Epidermal melanocyte (primary cell): Measurements from ENCODE around the gene TBC1D22A.

Experiments
- DNase-seq: peaks from one replicate; pipeline ENCODE4 v3.0.0; 2011; ENCODE audit warnings: low spot score; ENCODE audit not compliant: insufficient read length

Gene TBC1D22A

DNA sequence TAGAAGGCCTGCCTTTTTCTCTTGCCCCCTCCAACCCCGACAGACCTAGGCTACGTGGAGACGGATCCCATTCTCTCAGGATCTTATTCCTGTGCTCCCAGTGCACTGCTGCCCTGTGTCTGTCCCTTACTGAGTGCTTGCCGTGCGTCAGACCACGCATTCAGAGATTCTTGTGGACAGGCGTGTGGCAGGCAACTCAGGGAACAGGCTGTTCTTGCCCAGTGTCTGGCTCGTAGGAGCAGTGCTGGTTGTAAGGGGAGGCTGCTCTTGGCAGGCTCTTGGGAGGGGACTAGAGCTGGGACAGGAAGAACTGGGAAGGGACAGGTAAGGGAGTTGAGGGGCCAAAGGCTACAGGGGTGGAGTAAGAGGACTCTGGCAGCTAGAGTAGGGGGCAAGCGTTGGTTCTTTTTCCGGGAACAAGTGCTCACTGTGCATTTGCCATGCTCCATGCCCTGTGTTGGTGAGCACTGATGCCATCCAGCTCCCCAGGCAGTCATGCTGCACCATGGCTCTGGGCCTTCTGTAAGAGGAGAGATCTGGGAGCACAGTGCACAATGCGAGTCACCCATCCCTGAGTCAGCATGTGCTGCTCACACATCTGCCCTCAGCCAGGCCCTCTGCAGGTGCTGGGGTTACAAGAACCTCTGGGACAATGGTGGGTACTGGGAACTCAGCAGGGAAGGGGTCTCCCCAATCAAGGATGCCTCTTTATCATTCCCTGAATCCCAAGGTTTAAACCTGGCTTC, 119.1 kb downstream of the TBC1D22A start:
- no peak for DNase-seq

DNA sequence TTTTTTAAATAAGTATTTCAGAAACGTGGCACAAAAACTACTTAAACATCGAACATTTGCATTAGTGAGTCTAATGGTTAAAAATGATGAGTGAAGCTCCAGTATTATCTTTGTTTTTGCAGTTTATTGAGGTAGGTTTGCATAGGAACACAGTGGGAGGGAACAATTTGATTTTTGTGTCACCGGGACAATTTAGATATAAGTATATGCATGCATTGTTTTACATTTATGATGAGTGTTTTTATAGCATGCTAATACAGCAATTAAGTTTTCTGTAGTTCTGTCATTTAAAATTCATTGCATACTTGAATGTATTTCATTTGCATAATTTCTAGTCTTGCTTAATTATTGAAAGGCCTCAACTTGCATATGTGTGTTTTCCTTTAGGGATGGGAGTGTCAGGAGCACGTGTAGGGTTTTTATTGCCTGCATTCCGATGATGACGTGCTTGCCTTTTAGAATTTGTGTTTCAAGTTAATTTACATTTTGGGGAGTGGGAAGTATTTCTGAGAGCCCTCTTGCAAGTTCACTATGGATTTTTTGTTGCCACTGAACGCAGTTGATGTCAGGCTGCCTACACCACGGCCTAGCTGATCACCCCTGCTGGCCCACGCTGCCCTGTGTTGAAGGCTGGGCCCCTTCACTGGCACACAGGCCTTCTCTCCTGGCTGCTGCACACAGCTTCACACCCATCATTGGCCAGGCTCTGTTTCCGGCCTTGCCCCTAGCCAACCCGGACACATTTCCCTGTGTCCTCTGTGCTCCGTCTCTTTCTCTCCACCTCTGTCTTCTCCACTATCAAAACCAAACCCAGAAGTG, 120.9 kb downstream of the TBC1D22A start:
- DNase-seq = no peak

DNA sequence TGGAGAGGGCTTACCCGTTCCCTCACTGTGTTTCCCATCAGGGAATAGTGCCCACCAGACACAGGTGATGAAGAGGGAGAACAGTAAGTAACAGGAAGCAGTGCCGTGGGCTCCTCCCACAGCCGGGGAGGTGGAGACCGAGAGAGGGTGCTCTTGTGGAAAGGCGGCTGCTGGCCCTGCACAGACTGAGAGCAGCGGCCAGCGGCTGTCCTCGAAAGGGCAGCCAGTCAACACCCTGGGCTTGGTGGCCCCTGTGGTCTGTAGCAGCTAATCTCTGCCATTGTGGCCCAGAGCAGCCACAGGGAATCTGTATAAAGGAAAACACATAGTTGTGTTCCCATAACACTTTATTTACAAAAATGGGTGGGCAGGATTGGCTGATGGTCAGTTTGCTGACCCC, 121.9 kb downstream of the TBC1D22A start:
- DNase-seq = no peak

DNA sequence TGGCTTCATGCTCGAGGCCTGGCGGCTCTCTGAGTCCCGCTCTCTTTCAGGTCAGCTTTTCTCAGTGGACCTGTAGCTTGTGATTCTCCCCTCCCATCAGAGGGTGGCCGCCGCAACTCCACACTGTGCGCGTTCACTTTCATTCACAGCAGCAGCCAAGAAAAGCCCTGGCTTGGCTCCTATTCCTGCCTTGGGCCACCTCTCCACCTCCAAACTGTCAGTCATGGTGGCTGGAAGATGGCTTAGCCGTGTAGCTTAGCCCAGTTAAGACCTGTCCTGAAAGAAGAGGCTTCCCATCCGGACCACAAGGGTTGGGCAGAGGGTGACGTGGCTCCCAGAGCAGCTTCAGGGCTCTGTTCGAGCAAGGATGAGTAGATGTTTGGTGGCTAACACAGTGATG, 125.5 kb downstream of the TBC1D22A start:
- no peak for DNase-seq

DNA sequence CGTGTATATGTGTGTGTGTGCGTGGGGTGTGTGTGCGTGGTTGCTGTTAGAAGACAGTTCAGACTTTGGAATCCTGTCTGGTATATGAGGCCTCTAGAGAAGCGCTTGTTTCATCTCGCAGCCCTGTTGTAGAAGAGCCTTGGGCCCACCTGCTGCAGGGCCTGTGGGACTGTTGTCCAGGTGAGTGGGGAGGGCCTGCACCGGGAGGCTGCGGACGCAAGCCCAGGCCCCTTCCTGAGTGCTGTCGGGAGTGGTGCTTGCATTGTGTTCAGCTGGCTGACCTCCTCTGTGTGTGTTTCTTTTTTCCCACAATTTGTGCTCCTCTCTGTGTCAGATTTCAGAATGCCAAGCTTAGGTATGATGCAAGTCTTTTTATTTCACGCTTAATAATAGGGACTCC, 128.4 kb downstream of the TBC1D22A start:
- no peak for DNase-seq

DNA sequence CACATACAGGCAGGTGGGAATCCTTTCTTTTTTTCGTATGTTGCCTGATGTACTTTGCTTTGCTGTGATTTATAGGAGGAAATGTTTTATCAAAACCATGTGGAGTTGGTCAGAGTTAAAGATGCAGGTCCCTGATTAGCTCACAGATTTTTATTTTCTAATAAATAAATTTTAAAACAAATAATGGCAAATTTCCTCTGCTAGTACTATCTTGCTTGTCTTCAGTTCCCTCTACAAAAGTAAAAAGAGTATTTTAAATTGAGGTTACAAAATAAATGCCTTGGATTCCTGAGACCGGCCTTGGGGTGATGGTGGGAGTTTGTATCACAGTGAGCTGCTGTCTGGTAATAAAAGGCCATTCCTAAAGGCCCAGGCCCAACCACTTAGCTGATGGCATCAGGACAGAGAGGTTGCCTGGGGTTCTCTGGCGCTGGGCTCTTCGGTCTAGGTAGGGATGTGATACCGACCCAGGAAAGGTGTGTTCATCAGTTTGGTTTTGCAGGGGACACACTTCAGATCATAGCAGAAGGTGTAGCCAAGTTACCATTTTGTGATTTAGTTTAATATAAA, 129.0 kb downstream of the TBC1D22A start:
- no peak for DNase-seq

DNA sequence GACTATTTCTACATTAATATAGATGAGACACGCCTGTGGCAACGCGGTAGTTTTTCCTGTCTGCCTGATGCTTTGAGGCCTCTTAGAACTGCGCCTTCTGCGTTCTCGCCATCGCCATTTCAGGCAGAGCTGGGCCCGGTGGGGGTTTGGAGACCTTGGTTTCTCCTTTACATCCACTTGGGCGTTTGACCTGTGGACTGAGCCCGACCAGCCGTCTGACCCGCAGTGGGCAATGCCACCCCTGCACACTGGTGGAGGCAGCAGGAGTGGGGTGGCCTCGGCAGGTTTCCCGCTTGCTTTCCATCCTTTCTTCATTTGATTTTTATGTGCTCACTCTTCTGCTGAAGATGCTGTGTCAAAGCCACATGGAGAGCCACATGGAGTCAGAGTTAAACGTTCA, 130.4 kb downstream of the TBC1D22A start:
- no peak for DNase-seq

DNA sequence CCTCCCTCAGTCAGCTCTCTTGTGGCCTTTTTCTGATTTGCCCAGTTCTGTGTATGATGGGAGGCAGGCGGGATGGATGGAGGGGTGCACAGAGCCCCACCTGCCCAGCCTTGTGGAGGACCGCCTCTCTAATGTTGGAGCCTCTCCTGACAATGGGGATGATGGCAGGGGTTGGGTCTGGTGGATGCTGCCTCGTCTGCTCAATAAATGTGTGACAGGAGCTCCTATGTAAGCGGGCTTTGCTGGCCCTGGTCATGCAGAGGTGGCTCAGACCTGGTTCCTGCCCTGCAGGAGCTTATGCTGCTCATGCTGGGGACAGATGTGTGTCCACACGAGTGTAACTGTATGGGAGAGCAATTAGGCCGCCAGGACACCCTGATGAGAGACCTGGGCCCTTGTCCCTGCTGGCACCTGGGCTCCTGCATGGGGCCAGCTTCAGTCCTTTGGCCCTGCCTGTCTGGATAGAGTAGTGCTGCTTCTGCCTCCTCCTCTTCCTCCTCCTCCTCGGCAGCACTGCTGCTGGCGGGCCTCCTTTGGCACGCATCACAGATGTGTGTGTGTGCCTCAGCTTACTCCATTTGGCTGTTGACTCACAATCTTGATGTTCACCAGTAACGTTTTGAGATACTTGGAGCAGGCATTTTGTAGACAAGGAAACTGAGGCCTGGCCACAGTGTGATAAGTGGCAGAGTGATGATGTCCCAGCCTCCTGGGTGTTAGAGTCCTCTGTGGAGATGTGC, 131.0 kb downstream of the TBC1D22A start:
- no peak for DNase-seq

DNA sequence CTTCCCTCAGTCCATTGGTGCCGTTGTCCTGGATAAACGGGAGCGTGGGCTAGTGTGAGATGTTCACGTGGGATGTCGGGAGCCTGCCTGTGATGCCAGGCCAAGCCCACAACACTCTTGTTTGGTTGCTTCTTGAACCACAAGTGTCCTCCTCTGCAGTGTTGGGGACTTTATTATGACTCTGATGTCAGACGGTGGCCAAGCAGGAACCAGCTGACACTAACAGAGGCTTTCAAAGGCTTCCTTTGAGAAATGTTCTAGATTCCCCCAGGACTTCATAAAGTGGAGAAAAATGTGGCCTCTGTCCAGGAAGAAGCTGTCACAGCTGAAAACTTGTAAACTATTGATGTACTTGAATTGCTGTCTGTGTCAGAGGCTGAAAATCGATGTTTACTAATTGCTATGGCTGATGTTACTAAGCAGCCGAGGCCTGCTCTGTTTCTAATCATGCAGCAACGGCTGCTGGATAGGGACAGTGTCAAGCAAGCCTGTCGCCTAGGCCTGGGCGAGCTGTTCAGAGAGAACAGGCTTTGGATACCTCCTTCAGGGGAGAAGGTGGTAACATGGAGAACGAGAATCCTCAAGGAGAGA, 131.7 kb downstream of the TBC1D22A start:
- peak; percentile 78 for DNase-seq

DNA sequence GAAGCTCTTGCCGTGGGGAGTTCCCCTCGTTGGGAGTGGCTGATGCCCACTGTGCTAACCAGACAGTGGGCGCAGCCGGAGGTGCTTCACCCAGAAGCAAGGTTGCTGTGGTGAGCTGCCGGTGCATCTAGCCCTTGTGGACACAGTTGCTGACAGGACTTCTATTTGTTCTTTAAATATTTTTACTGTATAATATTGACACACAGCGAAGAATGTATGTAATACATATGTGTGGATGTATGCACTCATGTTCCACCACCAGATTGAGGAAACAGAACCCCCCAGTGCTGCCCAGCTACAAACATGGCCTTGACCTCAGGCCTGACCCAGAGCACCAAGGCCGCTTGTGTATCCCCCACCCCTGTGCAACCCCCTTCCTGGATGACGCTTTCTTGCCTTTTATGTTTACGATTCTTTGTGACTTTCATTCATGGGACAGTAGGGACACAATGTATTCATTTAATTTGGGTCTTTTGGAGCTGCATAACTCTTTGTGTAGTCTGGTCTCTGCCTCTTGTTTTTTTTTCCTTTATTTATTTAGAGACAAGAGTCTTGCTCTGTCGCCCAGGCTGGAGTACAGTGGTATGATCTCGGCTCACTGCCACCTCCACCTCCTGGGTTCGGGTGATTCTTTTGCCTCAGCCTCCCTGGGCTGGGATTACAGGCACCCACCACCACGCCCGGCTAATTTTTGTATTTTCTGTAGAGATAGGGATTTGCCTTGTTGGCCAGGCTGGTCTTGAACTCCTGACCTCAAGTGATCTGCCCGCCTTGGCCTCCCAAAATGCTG, 132.6 kb downstream of the TBC1D22A start:
- DNase-seq = no peak

DNA sequence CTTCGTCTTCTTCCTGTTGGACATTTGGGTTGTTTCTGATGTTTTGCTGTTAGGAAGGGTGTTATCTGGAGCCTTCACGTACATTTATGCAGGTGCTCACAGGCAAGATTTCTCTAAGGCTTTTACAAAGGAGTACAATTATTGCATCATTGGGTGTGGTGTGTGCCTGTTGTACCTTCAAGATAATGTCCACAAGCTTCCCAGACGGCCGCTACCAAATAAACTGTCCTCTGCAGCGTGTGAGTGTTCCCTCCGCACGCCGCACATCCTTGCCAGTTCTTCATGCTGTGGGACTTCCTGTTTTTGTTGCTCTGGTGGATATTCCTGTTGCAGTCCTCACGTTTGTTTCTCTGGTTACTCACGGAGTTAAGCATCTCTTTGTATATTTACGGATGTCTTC, 133.3 kb downstream of the TBC1D22A start:
- DNase-seq = no peak

DNA sequence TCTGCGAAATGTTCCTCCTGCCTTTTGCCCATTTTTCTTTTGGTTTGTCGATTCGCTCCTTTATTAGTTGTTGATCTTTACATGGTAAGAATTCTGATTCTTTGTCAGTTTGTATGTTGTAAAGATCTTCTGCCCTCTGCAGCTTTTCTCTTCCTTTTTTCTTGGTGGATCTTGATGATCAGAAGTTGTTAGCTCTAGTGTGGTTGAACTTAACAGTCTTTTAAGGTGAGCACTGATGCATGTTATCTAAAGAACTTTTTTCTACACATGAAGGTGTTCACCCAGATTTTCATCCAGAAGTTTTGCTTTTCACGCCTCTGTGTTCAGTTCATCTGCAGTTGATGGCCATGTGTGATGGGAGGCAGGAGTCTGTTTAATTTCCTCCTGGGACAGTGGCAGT, 133.7 kb downstream of the TBC1D22A start:
- DNase-seq = no peak

DNA sequence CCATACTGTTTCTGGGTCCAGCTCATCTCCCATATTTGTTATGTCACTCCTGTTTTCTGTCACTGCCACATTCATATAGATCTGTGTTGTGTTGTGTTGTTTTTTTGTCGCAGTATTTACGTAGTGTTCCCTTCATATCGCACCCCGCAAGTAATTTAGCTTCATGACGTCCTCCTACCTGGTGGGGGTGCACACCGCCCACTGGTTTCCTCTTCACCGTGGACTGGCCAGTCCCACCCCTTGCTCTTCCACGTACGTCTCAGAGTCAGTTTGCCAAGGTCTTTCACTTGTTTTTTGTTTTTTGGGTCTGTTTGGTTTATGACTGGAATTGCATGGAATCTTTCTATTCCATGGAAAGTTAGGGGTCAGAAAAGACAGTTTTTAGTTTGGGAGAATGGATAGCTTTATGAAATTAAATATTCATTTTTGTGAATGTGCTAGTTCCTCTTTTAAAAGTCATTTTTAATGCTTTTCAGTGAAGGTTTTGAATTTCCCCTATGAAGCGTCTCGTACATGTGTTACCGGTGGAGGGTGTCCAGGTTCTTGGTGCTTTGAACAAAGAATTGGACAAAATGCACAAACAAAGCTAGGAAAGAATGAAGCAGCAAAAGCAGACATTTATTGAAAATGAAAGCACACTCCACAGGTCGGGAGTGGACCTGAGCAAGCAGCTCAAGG, 134.3 kb downstream of the TBC1D22A start:
- no peak for DNase-seq

DNA sequence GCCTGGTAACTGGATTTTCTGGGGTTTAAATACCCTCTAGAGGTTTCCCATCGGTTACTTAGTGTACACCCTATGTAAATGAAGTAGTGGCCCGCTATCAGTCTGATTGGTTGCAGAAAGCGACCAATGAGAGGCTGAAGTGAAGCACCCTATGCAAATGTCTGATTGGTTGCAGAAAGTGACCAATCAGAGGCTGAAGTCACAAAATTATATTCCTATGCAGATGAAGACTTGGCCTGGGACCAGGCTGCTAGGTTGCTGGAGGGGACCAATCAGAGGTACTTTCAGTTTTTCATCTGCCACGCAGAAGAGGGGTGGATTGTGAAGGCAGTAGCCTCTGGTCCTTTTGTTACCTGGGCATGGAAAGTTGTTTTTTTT, 134.8 kb downstream of the TBC1D22A start:
- no peak for DNase-seq

DNA sequence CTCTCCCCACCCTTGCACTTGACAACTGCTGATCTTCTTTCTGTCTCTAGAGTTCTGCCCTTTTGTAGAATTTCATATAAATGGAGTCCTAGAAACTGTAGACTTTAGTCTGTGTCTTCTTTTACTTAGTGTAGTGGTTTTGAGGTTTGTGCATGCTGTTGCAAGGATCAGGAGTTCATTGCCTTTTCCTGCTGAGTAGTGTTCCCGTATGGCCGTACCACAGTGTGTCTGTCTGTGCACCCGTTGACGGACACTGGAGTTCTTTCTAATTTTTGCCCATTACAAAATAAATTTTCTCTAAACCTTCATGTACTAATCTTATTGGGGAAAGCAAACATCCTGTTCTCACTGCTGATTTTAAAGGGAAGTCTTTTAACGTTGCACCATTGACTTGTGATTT, 138.1 kb downstream of the TBC1D22A start:
- DNase-seq = no peak

DNA sequence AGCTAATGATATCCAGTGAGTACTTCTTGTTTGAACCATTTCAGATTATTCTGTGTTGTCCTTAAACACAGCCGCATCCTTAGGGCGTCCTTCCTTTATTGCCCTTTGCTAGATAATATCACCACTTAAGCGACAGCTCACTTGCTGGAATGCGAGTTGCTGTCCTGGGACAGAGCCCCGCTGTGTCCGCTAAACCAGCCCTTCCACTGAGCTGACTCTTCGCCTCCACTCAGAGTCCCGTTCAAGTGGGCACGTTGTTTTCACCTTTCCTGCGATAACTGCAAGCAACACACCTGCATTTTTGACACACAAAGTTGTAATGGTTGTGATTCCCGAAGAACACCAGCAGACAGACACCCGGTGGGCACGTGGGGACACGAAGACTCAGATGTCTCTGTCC, 140.0 kb downstream of the TBC1D22A start:
- DNase-seq = no peak

DNA sequence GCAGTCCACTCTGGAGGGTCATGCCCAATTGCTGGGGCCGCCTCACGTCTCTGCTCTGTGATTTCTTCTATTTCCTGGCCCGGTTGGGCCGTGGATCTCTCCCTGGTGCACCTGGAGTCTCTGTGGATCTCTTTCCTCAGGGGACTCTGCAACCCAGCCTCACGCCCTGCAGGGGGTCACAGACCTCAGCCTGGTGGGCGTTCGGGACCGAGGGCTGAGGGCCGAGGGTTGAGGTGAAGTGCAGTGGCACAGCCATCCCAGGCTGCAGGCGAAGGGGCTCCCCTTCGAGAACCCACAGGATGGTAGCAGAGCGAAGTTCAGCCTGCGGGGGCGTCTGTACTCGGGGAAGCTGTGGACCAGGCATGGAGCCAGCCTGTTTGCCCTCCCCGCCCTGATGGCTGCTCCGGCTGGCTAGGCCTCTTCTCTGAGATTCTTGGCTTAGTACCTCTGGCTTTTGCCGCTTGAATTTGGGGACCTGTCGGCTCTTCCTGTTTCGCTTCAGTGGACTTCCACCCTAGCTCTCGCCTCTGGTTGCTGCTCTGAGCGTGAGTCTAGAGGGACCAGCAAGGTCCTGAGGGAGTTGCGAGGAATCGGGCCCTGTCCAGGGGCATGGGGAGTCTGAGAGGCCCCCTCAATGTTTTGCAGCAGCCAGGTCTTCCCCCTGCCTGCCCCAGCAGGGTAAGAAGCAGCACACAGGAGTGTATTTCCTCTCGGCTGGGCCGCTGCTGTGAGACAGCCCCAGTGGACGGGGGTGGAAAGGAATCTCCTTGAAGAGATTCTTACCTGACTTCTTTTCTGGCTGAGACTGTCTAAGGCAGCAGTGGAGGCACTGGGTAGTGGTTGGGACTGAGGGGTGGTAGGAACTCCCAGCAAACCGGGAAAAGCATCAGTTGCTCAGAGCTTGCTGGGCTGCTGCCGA, 140.8 kb downstream of the TBC1D22A start:
- no peak for DNase-seq

DNA sequence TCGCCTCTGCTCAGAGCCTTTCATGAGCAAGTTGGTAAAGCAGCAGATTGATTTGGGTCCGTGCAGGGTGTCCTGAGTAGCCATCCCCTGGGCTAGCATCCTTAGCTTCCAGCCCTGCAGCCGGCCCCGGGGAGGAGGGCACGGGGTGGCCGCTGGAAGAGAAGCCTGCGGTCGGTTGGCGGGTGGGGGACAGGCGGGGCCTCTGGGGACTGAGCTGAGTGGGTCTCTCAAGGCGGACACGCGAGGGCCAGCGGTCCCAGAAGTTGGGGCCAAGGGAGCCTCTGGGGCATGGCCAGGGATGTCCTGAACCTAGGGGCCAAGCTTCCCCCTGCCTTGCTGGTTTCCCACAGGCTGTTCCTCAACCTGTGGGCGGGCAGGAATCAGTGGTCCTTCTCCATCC, 143.0 kb downstream of the TBC1D22A start:
- DNase-seq = no peak

DNA sequence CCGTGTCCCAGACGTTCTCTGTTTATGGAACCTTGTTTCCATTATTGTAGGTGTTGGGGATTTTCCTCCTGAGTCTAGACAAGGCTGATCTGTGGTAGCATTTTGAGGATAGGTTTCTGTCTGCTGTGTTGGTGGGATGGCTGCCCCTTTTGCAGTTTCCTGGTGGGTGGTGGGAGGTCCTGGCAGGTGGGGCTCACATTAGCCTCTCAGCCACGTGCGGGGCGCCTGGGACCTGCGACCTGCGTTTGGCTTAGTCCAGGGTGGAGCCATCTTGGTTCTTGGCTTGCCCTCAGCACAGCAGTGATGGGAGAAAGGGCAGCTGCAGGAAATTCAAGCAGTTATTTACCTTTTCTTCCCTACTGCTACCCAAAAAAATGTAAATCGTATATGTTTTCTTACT, 143.4 kb downstream of the TBC1D22A start:
- DNase-seq = no peak
